ENCODE measurements around the gene SWT1.
A peak's percentile ranks its signal among the peaks of the same experiment; 100 is the strongest.
"Not testable (repeated sequence)": the region's sequence is repeated elsewhere in the genome, so short reads cannot be mapped to it uniquely, and the experiment has no call there.

SWT1 gene

DNA sequence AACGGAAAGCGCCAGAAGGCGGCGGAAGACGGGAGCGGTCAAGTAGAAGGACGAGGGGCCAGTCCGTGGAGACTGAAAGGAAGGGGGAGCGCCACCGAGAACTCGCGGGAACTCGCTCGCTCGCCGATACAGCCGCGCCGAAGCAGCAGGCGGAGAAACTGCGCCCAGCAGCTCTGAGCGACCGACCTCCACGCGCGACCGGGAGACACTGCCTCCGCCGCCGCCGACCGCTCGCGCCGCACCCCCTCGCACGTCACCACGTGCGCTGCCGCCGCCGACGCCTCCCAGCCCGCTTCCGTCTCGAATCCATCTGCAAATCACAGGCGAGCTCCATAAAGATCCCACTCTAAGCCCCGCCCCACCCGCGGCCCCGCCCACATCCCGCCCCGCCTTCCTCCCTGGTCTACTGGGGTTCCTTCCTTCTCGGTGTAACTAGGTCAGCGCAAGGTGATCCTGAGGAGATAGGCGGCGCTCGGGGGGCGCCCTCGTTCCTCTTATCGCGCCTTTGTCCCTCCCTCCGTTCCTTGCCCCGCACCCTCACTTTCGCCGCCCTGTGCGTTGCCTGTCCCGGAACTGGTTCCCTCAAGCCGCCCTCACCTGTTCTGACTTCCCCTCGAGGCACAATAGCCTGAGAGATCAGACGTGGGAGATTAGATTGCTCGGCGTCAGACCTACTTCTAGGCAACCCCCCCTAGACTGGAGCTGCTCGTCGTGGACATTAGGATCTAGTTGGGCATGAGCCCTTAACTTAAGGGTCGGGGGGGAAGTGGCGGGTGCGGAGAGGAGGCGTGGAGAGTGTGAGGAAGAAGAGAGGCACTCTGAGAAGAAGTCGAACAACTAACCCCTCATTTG, 160.3 kb downstream of the SWT1 start, which contains the start of gene IVNS1ABP:
Gene IVNS1ABP, minus strand, starts transcription at position 210 of the 852 bp plus-strand sequence. CDS start 7,750 bp downstream, outside the sequence.
- peak; percentile 87 to 89 for DNase-seq (ENCODE audit: low read depth in 1 of 2, low spot score in 1 of 2)

DNA sequence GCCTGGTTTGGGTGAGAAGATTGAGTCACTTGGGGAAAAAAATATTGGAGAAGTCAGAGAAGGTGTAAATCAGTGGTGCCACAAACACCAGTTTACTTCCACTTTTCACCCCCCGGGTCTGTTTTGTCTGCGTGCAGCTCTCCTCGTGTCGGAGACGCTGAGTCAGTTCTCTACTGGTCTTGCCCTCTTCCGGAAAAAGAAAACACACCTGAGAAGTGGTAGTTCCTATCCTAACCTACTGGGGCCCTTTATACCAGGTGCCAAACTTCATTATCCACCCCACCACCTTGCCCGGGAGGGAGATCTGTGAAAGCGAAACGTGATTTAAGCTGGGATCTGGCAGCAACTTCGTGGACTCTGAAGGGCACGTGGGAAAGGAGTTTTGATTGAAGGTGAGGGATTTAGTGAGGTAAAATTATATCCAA, 160.9 kb downstream of the SWT1 start:
- DNase-seq (ENCODE audit: low read depth in 1 of 2, low spot score in 1 of 2): peak; percentile 26 to 63

DNA sequence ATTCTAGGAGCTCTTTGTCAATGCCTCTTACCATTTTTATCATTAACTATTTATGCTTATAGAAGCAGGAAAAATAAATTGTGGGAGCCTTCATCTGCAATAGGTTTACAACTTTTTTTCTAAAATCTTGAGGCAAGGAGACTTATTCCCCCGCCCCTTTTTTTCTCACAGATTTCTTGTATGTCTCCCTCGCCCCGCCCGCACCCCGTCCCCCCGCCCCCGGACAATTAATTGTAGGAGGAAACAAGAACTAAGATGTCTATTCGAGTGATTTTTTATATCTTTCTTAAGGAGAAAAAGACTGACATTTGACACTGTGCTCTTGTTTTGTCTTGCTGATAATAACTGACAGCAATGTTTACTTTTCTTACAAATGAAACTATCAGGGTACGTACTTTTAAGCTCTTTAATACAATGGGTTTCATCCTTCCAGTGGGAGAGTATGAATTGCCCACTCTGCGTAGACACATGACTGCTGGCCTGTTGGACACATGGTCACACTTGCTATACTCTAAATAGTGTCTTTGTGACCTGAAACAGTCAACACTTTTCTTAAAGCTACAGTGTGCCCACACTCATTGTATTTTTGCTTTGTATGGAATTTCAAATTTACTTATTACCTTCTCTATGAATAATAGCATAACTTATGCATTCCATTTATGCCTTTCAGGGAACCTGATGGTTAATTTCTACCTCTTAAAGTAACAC, 161.6 kb downstream of the SWT1 start:
- DNase-seq (ENCODE audit: low read depth in 1 of 2, low spot score in 1 of 2): no peak

DNA sequence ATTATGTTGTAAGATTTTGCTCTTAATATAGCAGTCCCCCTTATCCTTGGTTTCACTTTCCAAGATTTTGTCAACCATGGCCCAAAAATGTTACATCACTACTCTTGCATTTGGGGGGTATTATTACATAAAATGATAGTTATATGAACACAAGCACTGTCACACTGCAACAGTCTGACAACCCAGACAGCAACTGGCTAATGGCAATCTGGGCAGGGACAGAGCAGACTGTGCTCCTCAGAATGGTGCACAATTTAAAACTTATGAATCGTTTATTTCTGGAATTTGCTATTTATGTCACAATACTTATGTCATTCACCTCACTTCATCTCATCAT, 162.1 kb downstream of the SWT1 start:
- DNase-seq (ENCODE audit: low read depth in 1 of 2, low spot score in 1 of 2): no peak

DNA sequence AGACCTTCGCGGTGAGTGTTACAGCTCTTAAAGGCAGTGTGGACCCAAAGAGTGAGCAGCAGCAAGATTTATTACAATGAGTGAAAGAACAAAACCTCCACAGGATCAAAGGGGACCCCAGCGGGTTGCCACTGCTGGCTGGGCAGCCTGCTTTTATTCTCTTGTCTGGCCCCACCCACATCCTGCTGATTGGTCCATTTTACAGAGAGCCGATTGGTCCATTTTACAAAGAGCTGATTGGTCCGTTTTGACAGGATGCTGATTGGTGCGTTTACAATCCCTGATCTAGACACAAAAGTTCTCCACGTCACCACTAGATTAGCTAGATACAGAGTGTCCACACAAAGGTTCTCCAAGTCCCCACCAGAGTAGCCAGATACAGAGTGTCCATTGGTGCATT, 164.1 kb downstream of the SWT1 start:
- DNase-seq (ENCODE audit: low read depth in 1 of 2, low spot score in 1 of 2): not testable (repeated sequence)

DNA sequence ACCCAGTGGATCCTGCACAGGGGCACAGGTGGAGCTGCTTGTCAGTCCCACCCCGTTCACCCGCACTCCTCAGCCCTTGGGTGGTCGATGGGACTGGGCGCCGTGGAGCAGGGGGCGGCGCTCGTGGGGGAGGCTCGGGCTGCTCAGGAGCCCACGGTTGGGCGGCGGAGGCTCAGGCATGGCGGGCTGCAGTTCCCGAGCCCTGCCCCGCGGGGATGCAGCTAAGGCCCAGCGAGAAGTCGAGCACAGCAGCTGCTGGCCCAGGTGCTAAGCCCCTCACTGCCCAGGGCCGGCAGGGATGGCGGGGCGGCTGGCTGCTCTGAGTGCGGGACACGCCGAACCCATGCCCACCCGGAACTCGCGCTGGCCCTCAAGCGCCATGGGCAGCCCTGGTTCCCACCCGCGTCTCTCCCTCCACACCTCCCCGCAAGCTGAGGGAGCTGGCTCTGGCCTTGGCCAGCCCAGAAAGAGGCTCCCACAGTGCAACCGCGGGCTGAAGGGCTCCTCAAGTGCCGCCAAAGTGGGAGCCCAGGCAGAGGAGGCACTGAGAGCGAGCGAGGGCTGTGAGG, 164.8 kb downstream of the SWT1 start:
- DNase-seq (ENCODE audit: low read depth in 1 of 2, low spot score in 1 of 2): not testable (repeated sequence)

DNA sequence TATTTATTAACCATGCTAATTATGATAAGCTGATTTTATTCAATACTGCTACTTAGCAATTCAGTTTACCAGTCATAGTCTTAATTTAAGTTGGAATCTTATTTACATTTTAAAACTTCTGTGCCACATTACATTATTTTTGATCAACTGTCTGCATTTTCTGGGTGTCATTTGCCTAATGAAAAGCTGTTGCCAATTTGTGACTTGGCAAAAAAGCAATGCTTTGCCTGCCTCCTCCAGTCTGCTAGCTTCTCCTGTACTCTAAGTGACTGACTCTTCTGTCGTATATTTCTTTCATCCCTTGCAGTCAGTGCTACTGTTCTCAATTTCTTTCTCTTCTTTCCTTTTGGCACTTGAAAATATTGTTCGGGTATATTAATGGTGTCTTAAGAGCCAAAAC, 165.7 kb downstream of the SWT1 start:
- DNase-seq (ENCODE audit: low read depth in 1 of 2, low spot score in 1 of 2): no peak

DNA sequence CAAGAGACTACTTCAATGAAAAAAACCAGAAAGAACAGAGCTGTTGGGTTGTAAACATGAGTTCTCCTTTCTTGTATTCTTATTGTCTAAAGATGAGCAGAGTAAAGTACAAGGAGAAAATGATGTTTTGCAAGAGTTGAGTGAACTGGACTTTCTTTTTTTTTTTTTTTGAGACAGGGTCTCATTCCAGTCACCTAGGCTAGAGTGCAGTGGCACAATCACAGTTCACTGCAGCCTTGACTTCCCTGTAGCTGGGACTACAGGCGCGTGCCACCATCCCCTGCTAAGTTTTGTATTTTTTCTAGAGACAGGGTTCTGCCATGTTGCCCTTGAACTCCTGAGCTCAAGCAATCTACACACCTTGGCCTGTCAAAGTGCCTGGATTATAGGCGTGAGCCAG, 167.2 kb downstream of the SWT1 start:
- no peak for DNase-seq (ENCODE audit: low read depth in 1 of 2, low spot score in 1 of 2)

DNA sequence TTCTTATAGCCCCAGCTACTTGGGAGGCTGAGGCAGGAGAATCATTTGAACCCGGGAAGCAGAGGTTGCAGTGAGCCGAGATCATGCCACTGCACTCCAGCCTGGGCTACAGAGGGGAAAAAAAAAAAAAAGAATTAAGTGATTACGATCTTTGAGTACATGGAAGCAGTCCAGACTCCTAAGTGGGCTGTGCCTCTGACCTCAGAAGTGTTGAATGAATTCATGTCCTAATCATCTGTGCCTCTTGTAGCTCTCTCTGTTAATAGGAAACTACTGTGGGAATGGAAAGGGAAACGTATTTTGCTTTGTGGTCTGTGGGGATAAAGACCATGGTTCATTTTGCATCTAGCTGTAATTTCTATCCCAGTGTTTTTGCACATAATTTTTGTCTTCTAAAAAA, 168.4 kb downstream of the SWT1 start:
- DNase-seq (ENCODE audit: low read depth in 1 of 2, low spot score in 1 of 2): no peak

DNA sequence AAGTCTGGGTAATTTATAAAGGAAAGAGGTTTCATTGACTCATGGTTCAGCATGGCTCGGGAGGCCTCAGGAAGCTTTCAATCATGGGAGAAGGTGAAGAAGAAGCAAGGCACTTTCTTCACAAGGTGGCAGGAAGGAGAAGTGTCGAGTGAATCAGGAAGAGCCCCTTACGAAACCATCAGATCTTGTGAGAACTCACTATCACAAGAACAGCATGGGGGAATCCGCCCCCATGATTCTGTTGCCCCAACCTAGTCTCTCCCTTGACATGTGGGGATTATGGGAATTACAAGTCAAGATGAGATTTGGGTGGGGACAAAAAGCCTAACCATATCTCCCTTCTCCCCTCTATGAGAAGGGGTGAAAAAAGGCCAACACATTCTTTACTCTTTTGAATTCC, 171.3 kb downstream of the SWT1 start:
- DNase-seq (ENCODE audit: low read depth in 1 of 2, low spot score in 1 of 2): no peak

DNA sequence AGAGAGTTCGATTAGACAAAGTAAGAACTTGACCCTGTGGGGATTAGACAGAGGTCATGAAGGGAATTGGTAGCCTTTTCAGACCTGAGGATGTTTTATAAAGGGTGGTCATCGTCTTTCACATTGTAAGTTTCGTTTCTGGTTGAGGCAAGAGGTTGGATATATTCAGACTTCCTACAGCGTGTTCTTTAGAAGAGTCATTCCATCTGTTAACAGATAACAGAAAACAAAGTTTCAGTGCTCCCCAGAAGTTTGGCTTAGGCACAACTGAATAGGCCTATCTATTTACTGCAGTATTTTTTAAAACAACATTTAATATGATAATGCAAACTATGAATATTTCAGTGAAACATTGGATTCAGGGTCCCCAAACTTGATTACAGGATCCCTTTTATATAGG, 177.2 kb downstream of the SWT1 start:
- DNase-seq (ENCODE audit: low read depth in 1 of 2, low spot score in 1 of 2): no peak

DNA sequence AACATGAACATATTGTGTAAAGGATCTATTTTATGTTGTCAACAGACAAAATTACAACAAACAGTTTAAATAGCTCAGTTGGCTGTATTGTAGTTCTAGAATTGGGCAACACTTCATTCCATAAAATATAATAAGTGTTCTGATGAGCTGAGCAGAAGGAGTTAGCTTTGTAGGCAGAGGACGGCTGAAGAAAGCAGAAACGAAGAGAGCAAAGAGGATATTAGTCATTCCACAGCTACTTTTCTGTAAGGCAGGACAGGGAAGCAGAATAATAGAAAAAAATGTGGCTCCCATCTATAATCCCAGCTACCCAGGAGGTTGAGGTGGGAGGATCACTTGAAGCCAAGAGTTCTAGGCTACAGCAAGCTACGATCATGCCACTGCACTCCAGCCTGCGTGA, 180.3 kb downstream of the SWT1 start:
- no peak for DNase-seq (ENCODE audit: low read depth in 1 of 2, low spot score in 1 of 2)

DNA sequence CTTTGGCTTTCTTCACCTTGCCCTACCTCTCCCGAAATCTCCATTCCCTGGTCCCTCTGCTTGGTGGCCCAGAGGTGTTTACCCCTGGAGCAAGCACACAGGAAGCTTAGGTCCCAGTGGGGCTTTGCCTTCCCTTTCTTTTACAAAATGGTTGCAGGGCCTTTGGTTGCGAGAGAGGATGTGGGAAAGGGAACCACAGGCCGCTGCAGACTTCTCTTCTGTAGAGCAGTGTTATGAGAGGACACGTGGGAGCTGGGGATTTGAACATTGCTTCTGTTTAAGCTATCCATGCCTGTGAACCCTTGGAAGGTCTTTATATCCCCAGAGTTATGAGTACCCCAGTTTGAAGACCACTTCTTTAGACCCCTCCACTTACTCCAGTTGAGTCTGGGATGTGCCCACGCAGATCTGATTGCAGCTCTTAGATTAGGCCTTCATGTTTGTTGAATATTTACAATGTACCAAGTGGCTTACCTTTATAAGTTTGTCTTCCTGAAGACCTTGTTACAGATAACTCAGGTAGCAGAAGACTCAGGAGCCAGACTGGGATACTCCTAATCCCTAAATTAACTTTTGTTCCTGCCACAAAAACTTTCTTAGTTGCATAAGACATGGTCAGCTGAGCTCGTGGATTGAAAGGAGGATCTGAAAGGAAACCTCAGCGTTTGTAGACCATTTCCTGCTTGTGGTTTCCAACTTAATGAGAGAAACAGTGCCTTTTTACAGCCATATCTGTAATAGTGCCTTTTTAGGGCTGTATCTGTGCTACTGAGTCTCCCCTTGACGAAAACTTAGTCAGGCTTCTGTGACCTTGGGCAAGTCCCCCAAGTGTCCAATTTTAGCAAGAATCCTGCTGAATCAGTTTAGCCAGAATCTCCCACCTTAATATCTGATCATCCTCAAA, 182.0 kb downstream of the SWT1 start:
- DNase-seq (ENCODE audit: low read depth in 1 of 2, low spot score in 1 of 2): no peak

DNA sequence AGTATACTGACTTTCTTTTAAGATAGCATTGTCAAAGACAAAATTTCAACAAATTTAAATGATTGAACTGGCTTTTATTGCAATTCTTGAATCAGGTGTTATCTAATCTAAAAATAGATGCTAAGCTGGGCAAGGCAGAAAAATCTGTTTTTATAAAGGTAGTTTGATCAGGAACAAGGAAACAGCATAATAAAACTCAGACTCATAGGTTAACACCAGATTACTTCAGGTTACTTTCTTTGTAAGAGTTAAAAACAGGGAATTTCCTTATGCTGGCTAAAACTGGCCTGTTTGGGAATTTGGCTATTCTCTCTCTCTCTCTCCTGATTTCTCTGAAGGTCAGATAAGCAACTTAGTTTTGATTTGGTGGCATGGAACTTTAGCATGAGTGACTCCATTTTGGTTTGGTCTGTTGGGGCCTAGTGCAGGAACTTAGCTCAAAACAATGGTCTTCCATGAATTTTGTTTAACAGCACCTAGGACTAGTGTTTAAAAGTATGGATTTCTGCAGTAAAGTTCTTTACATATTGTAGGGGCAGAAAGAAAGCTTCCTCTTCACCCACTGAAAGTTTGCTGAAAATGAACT, 184.3 kb downstream of the SWT1 start:
- DNase-seq (ENCODE audit: low read depth in 1 of 2, low spot score in 1 of 2): no peak
